COLO829 (cell line): ENCODE measurements around the gene RPS3.

Source experiments
- DNase-seq: peaks from one replicate; pipeline ENCODE4 v3.0.0; 2012; ENCODE audit warnings: low spot score

The RPS3 gene

DNA sequence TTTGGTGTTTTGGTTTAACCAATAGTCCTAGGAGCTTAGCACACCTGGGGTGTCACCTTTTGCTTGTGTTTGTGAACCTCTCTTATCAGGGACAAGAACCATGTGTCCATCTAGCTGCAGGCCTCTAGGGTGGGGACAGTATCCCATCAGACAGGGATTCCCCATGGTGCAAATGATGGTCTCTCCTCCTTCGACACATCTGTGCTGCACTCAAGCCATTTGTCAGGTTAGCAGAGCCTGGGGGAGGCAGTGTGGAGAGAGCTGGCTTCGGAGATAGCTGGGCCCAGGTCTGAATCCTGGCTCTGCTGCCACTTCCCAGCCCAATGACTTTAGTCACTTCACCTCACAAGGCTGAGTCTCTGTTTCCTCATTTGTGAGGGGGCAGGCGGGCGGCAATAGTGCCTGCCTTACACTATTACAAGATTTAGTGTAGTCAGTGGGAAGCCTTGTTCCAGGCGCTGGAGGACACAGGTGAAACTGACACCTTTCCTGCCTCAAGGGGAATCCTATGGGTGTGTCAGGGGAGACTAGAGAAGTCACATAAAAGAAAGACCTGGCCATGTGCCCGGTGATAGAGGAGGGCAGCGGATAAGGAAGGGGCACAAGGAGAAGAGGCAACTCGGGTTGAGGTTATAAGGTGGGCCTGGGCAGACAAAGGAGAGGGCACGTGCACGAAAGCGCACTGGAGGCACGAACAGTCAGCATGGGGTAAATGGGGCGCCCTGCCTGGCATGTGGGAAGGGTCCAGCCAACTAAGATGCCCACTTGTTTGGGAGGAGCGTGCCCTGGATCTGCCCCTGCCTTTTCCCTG is 21.1 kb downstream of the RPS3 start:
- no peak for DNase-seq

DNA sequence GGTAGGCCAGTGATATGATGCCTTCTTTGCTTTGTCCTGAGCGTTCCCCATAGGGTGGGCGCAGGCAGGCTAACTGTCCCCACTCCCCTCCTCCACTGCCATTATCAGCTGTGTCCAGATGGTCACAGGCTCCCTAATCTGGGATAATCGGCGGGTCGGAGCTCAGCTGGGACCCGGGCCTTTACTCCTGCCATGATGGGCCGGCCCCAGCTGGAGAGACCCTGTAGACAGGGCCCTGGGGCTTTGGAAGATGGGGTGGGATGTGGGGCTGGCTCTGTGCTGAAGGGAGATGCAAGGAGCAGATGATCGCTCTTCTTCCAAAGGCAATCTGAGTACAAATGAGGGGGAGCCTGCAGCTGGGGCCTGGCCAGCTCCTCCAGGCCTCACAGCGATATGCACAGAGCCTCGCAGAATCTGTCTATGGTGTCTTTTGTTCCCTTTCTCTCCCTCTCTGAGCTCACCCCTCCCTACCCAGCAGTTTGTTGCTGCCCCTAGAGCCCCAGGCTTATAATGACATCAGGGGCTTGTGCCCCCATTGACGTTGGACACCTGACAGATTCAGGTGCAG is 21.8 kb downstream of the RPS3 start:
- no peak for DNase-seq

DNA sequence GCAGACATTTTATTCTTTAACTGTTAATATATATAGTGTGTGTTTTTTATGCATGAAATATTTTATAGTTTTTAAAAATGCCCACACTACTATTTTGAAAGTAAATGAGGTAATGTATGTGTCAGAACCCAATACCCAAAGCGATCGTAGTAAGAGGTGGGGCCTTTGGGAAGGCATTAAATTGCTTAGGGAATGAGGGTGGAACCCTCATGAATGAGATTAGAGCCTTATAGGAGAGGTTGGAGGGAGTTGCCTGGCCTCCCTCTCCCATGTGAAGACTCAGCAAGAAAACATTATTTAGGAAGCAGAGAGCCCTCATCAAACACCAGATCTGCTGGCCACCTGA is 22.6 kb downstream of the RPS3 start:
- no peak for DNase-seq

DNA sequence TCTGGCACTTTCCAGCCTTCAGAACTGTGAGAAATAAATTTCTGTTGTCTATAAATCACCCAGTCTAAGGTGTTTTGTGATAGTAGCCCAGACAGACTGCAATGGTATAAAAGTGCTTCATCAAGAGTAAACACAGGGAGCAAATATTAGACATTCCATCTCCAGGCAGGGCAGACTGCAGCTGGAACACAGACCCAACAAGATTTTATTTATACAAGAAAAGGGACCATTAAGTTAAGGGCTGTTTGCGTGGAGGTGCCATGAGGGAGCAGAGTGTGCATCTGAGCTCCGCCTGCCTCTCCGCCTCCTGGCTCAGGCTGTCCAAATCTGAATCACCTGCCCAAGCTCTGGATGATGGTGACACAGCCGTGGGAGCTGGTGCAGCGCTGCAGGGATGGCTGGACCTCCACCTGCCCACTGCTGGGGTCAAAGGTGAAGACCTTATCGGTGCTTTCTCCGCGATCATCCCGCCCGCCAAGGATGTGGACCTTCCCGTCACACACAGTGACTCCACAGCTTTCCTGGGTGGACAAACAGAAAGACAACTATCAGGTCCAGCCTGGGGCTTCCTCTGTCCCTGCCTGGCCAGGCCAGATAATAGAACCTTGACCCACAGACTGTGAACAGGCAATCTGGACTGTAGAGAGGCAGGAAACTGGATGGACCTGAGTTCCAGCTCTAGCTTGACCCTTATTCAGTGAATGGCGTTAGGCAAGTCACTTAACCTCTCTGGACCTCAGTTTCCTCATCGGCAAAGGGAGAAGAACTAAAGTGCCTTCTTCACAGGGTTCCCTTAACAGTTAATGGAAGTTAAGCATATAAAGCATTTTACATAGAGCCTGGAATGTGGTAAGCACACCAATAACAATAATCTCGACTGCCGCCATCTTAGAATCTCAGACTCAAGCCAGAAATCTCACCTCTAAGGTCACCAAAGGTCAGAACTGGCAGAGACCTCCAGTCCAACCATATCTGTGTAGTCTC is 23.2 kb downstream of the RPS3 start:
- DNase-seq: no peak

- no peak for DNase-seq
These were observed 24.4 kb downstream of the RPS3 start for GRCh38 chr11:75423721-75424120.

DNA sequence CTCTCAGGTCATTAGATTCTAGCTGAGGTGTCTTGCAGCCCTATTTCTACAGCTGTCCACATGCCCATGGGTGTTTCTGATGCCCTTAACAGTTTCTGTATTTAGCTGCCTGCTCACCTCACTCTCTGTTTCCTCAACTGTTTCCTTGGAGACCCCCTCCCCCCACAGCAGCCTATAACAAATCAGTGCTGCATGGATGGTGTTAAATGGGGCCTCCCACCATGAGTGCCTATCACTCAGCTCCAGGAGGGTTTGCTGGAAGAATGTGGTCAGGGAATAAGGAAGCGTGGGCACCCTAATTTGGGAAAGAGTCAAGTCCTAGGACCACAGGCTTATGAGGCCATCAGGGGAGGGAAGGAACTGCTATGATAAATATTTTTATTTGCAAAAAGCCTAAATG is 25.1 kb downstream of the RPS3 start:
- no peak for DNase-seq

DNA sequence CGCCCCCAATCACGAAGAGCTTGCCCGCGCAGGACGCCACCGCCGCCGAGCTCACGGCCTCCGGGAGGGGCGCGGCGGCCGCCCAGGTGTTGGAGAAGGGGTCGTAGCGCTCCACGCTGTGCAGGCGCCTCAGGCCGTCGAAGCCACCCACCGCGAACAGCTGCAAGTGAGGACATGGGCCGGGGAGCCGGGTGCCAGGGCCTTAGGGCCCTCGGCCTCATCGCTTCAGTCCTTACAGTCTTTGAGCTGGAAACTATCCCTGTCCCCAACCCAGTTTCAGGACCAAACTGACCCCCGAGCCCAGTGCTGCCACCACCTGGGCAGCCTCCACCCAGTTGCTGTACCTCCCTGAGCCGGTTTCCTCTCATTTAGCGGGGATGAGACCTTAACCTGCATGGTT is 26.1 kb downstream of the RPS3 start:
- DNase-seq: no peak

DNA sequence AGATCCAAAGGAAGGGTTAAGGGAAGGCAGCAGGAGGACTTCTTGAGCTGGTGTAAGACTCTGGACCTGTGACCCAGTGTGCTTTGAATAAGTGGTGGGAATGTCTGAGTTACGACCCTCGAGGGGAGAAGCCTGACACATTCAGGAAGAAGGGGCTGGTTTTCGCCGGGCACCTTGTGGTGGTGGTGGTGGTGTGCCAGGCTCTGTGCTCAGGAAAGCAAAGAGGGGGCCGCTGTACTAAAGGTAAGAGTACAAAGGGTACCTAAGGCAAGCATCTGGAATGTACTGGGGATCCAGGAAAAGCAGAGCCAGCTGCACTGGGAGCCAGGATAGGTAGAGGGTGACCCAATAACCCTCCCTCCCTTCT is 27.4 kb downstream of the RPS3 start:
- DNase-seq: no peak

- DNase-seq: no peak
These were observed 27.9 kb downstream of the RPS3 start for GRCh38 chr11:75427181-75427580.

DNA sequence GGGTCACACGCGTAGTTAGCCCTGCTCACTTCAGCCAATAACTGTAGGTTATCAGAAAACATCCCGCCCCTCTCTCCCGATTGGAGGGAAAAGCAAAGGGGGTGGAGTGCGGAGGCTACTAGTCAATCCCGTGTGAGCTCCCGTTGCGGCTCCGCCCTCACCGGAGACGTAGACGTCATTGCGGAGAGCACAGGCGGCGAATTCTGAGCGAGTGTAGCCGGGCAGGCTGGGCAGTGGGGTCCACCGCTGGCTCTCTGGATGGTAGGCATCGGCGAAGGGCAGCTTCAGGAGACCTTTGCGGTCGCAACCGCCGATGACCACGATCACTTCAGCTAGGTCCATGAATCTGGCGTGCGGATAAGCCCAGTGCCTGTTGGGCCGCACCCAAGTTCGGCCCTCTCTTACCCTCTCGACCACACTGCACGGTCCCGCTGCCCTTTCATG is 29.0 kb downstream of the RPS3 start:
- DNase-seq: peak; percentile 100

GRCh38 chr11:75428989-75429640 is 29.8 kb downstream of the RPS3 start:
- DNase-seq: no peak

DNA sequence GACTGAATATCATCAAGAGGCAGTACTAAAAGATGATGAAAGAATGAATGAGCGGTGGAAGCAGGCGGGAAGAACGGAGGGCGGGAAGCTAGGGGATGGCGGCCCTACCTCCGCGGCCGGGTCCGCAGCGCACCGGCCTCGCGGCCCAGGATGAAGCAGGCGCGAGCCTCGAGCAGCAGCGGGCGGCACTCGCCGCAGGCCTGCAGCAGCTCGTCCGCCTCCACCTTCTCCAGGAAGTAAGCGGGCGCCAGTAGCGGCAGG is 30.3 kb downstream of the RPS3 start:
- no peak for DNase-seq

- DNase-seq: no peak
These were observed 30.8 kb downstream of the RPS3 start for GRCh38 chr11:75429902-75430713.

GRCh38 chr11:75430714-75431532 is 31.6 kb downstream of the RPS3 start:
- DNase-seq: no peak

- no peak for DNase-seq
These were observed 32.5 kb downstream of the RPS3 start for GRCh38 chr11:75431533-75432525.

DNA sequence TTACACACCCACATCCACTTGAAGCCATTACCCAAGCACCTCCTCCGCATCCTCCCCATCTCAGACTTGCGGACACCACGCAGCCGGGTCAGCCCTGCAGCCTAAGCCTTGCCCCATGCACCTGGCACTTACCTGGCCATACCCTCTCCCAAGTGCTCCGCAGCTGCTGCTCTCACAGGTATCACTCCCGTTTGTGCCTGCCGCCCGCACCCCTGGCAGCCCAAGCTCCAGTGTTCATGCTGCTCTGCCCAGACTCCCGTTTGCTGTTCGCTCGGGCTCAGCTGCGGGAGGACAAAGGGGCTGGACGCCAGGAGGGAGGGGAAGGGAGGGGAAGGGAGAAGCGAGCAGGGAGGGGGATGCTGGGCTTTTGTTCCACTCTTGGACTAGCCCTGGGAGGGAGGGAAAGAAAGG is 33.6 kb downstream of the RPS3 start, which contains the start of gene KLHL35:
Gene KLHL35, minus strand, starts transcription at position 293 of the 411 bp plus-strand sequence. CDS start 2,574 bp downstream, outside the sequence.
- no peak for DNase-seq

- no peak for DNase-seq
These were observed 34.1 kb downstream of the RPS3 start for GRCh38 chr11:75433443-75433842.

- DNase-seq: no peak
These were observed 34.7 kb downstream of the RPS3 start for GRCh38 chr11:75434051-75434450.

- no peak for DNase-seq
These were observed 35.7 kb downstream of the RPS3 start for GRCh38 chr11:75434886-75435570.
